ENCODE measurements around the gene MBNL1. TPM values are rescaled to one million over a fixed set of nuclear protein-coding genes. Genes with fewer than 3 reads are reported as not detected.

The MBNL1 gene
- total and polyA plus RNA-seq, 4 donors: 25.8 to 121 (median 71.9) TPM

- no peaks in the 10 kb centered on the region for H3K27me3 ChIP-seq (ENCODE audit: control insufficient read depth, insufficient read depth, low read length)
- no peaks in the 10 kb centered on the region for H3K36me3 ChIP-seq (ENCODE audit: control insufficient read depth, insufficient read depth, low read length)
- DNase-seq (ENCODE audit: low read depth in 4 of 6, low spot score in 6 of 6): no peak
- H3K4me1 ChIP-seq (ENCODE audit: control insufficient read depth, insufficient read depth, low read length): no peaks in the 10 kb centered on the region
- no peak overlapping the region for H3K27ac ChIP-seq (ENCODE audit: low read depth, low read length)
- no CpG with 5 or more reads among the region's 1 CpG for WGBS (ENCODE audit: insufficient coverage)
- no peaks in the 10 kb centered on the region for H3K9me3 ChIP-seq (ENCODE audit: control insufficient read depth, insufficient read depth, low read length)
- no peak overlapping the region for H3K4me3 ChIP-seq (ENCODE audit: low read depth, low read length)
Measured at GRCh38 chr3:152448091-152448490, 179.4 kb downstream of the MBNL1 start.

DNA sequence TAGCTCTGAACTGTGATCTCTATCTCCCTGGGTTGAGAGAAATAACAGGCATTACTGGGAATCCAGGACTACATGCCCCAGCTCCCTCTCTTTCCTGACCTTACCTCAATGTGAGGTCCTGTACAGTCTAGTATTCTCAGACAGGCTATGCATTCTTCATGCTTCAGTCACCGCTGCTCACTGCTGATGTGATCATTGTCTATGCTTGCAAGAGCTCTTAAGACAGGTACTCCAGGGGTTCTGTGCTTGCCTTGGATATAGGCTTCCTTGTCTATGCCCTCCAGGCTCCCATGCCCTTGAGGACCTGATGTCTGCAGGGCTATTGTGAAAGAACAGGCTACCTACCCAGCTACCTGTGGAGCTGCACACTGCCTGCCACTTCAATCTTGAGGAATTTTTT is 183.6 kb downstream of the MBNL1 start:
- peaks cover 5% of the 10 kb centered on the region for H3K36me3 ChIP-seq (ENCODE audit: control insufficient read depth, insufficient read depth, low read length)
- DNase-seq (ENCODE audit: low read depth in 4 of 6, low spot score in 6 of 6): no peak
- no peak overlapping the region for H3K27ac ChIP-seq (ENCODE audit: low read depth, low read length)
- H3K4me3 ChIP-seq (ENCODE audit: low read depth, low read length): no peak overlapping the region
- 100% methylated on average over 1 of the region's 1 CpG for WGBS (ENCODE audit: insufficient coverage)
- H3K4me1 ChIP-seq (ENCODE audit: control insufficient read depth, insufficient read depth, low read length): no peaks in the 10 kb centered on the region
- H3K9me3 ChIP-seq (ENCODE audit: control insufficient read depth, insufficient read depth, low read length): no peaks in the 10 kb centered on the region
- H3K27me3 ChIP-seq (ENCODE audit: control insufficient read depth, insufficient read depth, low read length): no peaks in the 10 kb centered on the region

- Histone ChIP-seq H3K27me3 (ENCODE audit: control insufficient read depth, insufficient read depth, low read length) (no peaks in the 10 kb centered on the region), H3K36me3 (ENCODE audit: control insufficient read depth, insufficient read depth, low read length) (peaks cover 5% of the 10 kb centered on the region), H3K4me3 (ENCODE audit: low read depth, low read length) (no peak overlapping the region), H3K27ac (ENCODE audit: low read depth, low read length) (no peak overlapping the region), H3K4me1 (ENCODE audit: control insufficient read depth, insufficient read depth, low read length) (no peaks in the 10 kb centered on the region), H3K9me3 (ENCODE audit: control insufficient read depth, insufficient read depth, low read length) (no peaks in the 10 kb centered on the region)
- DNase-seq (ENCODE audit: low read depth in 4 of 6, low spot score in 6 of 6): peak in 2 of 6 donors; percentile 52 to 87
- 72% methylated on average over 2 of the region's 6 CpGs for WGBS (ENCODE audit: insufficient coverage)
Measured at GRCh38 chr3:152454076-152454875, 185.5 kb downstream of the MBNL1 start.

DNA sequence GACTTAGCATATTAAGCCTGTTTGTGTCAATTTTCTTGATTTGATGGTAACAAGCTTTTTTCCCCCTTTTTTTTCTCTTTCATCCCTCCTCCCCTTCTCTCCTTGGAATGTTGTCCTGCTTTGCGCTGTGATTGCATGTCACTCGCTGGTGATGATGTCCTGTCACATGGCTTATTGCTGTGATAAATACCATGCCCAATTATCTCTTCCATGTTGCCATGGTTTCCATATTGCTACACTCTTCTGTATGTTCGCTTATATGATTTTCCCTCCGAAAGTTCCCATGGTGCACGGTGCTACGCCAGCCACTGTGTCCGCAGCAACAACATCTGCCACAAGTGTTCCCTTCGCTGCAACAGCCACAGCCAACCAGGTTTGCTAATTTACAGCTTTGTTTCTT is 187.3 kb downstream of the MBNL1 start:
- WGBS (ENCODE audit: insufficient coverage): 95% methylated on average over 8 of the region's 8 CpGs
- H3K4me3 ChIP-seq (ENCODE audit: low read depth, low read length): no peak overlapping the region
- H3K27ac ChIP-seq (ENCODE audit: low read depth, low read length): no peak overlapping the region
- no peaks in the 10 kb centered on the region for H3K4me1 ChIP-seq (ENCODE audit: control insufficient read depth, insufficient read depth, low read length)
- H3K9me3 ChIP-seq (ENCODE audit: control insufficient read depth, insufficient read depth, low read length): no peaks in the 10 kb centered on the region
- DNase-seq (ENCODE audit: low read depth in 4 of 6, low spot score in 6 of 6): no peak
- H3K27me3 ChIP-seq (ENCODE audit: control insufficient read depth, insufficient read depth, low read length): no peaks in the 10 kb centered on the region
- H3K36me3 ChIP-seq (ENCODE audit: control insufficient read depth, insufficient read depth, low read length): peaks cover 5% of the 10 kb centered on the region

GRCh38 chr3:152457500-152458375 is 189.0 kb downstream of the MBNL1 start:
- no peaks in the 10 kb centered on the region for H3K4me1 ChIP-seq (ENCODE audit: control insufficient read depth, insufficient read depth, low read length)
- no peaks in the 10 kb centered on the region for H3K9me3 ChIP-seq (ENCODE audit: control insufficient read depth, insufficient read depth, low read length)
- H3K4me3 ChIP-seq (ENCODE audit: low read depth, low read length): no peak overlapping the region
- H3K27me3 ChIP-seq (ENCODE audit: control insufficient read depth, insufficient read depth, low read length): no peaks in the 10 kb centered on the region
- peak in 1 of 6 donors; percentile 63 for DNase-seq (ENCODE audit: low read depth in 4 of 6, low spot score in 6 of 6)
- no peak overlapping the region for H3K27ac ChIP-seq (ENCODE audit: low read depth, low read length)
- 88% methylated on average over 3 of the region's 7 CpGs for whole genome bisulfite sequencing (ENCODE audit: insufficient coverage)
- peaks cover 5% of the 10 kb centered on the region for H3K36me3 ChIP-seq (ENCODE audit: control insufficient read depth, insufficient read depth, low read length)

GRCh38 chr3:152458376-152459117 is 189.8 kb downstream of the MBNL1 start:
- 75% methylated on average over 1 of the region's 5 CpGs for WGBS (ENCODE audit: insufficient coverage)
- Histone ChIP-seq H3K27ac (ENCODE audit: low read depth, low read length) (no peak overlapping the region), H3K4me1 (ENCODE audit: control insufficient read depth, insufficient read depth, low read length) (no peaks in the 10 kb centered on the region), H3K27me3 (ENCODE audit: control insufficient read depth, insufficient read depth, low read length) (no peaks in the 10 kb centered on the region), H3K9me3 (ENCODE audit: control insufficient read depth, insufficient read depth, low read length) (no peaks in the 10 kb centered on the region), H3K4me3 (ENCODE audit: low read depth, low read length) (no peak overlapping the region), H3K36me3 (ENCODE audit: control insufficient read depth, insufficient read depth, low read length) (peaks cover 5% of the 10 kb centered on the region)
- no peak for DNase-seq (ENCODE audit: low read depth in 4 of 6, low spot score in 6 of 6)

GRCh38 chr3:152459118-152459515 is 190.4 kb downstream of the MBNL1 start:
- H3K4me1 ChIP-seq (ENCODE audit: control insufficient read depth, insufficient read depth, low read length): no peaks in the 10 kb centered on the region
- H3K36me3 ChIP-seq (ENCODE audit: control insufficient read depth, insufficient read depth, low read length): peaks cover 5% of the 10 kb centered on the region
- no peak overlapping the region for H3K27ac ChIP-seq (ENCODE audit: low read depth, low read length)
- H3K9me3 ChIP-seq (ENCODE audit: control insufficient read depth, insufficient read depth, low read length): no peaks in the 10 kb centered on the region
- H3K27me3 ChIP-seq (ENCODE audit: control insufficient read depth, insufficient read depth, low read length): no peaks in the 10 kb centered on the region
- H3K4me3 ChIP-seq (ENCODE audit: low read depth, low read length): no peak overlapping the region
- no peak for DNase-seq (ENCODE audit: low read depth in 4 of 6, low spot score in 6 of 6)
- no CpG with 5 or more reads among the region's 2 CpGs for WGBS (ENCODE audit: insufficient coverage)

- WGBS (ENCODE audit: insufficient coverage): no CpG with 5 or more reads among the region's 2 CpGs
- DNase-seq (ENCODE audit: low read depth in 4 of 6, low spot score in 6 of 6): no peak
- no peak overlapping the region for H3K27ac ChIP-seq (ENCODE audit: low read depth, low read length)
- H3K4me3 ChIP-seq (ENCODE audit: low read depth, low read length): no peak overlapping the region
- no peaks in the 10 kb centered on the region for H3K9me3 ChIP-seq (ENCODE audit: control insufficient read depth, insufficient read depth, low read length)
- H3K36me3 ChIP-seq (ENCODE audit: control insufficient read depth, insufficient read depth, low read length): peaks cover 5% of the 10 kb centered on the region
- no peaks in the 10 kb centered on the region for H3K4me1 ChIP-seq (ENCODE audit: control insufficient read depth, insufficient read depth, low read length)
- H3K27me3 ChIP-seq (ENCODE audit: control insufficient read depth, insufficient read depth, low read length): no peaks in the 10 kb centered on the region
Measured at GRCh38 chr3:152459572-152459971, 190.8 kb downstream of the MBNL1 start.

DNA sequence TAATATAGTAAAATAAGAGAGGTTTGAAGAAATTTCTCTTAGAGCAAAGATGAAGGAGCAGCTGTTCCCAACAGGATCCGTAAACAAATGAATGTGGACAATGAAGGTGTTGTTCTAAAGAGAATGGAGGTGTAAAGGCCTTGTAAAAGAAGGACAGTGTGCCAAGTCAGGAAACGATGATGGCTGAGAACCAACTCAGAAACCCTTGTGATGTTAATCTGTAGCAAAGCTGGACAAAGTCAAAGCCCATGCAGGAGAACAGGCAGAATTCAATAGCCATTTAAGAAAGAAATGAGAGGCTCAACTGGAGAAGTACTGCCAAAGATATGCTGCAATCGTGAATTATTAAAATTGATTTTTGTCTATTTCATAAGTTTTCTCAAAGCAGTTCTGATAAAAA is 192.2 kb downstream of the MBNL1 start:
- H3K27ac ChIP-seq (ENCODE audit: low read depth, low read length): peak overlapping the region; percentile 27
- H3K4me3 ChIP-seq (ENCODE audit: low read depth, low read length): no peak overlapping the region
- 28% methylated on average over 2 of the region's 3 CpGs for WGBS (ENCODE audit: insufficient coverage)
- H3K27me3 ChIP-seq (ENCODE audit: control insufficient read depth, insufficient read depth, low read length): no peaks in the 10 kb centered on the region
- no peaks in the 10 kb centered on the region for H3K9me3 ChIP-seq (ENCODE audit: control insufficient read depth, insufficient read depth, low read length)
- DNase-seq (ENCODE audit: low read depth in 4 of 6, low spot score in 6 of 6): peak in 5 of 6 donors; percentile 26 to 78 (median 28)
- peaks cover 4% of the 10 kb centered on the region for H3K36me3 ChIP-seq (ENCODE audit: control insufficient read depth, insufficient read depth, low read length)
- no peaks in the 10 kb centered on the region for H3K4me1 ChIP-seq (ENCODE audit: control insufficient read depth, insufficient read depth, low read length)

Data from spinal cord (tissue), 10 donors.